Measurements from ENCODE around the gene NAA80. TPM values are rescaled to one million over a fixed set of nuclear protein-coding genes. Genes with fewer than 3 reads are reported as not detected.
A peak's percentile ranks its signal among the peaks of the same experiment; 100 is the strongest.
"Not testable (repeated sequence)": the region's sequence is repeated elsewhere in the genome, so short reads cannot be mapped to it uniquely, and the experiment has no call there.

The NAA80 gene
- polyA plus RNA-seq, 1 donor: 9.6 TPM

DNA sequence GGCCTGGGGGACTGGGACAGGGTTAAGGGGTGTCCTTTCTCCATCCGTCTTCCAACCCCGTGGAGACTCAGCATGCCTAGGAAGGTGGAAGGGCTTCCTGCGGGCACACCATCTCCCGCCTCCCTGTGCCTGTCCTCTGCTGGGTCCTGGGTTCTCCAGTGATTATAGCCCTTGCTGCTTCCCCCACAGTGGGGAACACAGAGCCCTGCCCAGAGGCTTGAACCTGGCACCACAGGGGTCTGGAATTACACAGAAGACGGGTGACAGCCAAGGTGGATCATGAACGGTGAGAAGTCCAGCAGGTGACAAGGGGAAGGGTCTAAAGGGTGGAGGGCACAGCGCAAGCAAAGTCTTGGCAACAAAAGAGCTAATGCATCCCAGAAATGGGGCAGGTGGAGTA, 36.4 kb downstream of the NAA80 start:
- DNase-seq: no peak
- WGBS (ENCODE audit: insufficient coverage, low lambda C conversion rate): no CpG with 5 or more reads among the region's 7 CpGs
- Histone ChIP-seq H3K4me1 (ENCODE audit: control insufficient read depth, insufficient read depth, low read length) (peaks cover 62% of the 10 kb centered on the region), H3K36me3 (ENCODE audit: control insufficient read depth, insufficient read depth, low read length) (peaks cover 13% of the 10 kb centered on the region), H3K27ac (ENCODE audit: low read length) (no peak overlapping the region), H3K9me3 (ENCODE audit: control insufficient read depth, low read depth, low read length) (peaks cover 4% of the 10 kb centered on the region), H3K4me3 (ENCODE audit: low read length) (no peak overlapping the region), H3K27me3 (ENCODE audit: control insufficient read depth, insufficient read depth, low read length) (no peaks in the 10 kb centered on the region)

DNA sequence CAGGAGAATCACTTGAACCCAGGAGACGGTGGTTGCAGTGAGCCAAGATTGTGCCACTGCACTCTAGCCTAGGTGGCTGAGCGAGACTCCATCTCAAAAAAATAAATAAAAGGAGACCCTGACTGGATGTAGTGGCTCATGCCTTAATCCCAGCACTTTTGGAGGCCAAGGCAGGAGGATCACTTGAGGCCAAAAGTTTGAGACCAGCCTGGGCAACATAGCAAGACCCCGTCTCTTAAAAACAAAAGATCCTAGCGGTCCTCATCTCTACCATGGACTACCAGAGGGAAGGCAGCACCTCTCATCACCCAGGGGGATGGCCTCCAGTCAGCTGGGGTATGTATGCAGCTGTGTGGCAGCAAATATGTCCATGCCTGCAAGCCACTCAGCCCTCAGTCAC, 37.0 kb downstream of the NAA80 start:
- peaks cover 57% of the 10 kb centered on the region for H3K4me1 ChIP-seq (ENCODE audit: control insufficient read depth, insufficient read depth, low read length)
- peaks cover 18% of the 10 kb centered on the region for H3K36me3 ChIP-seq (ENCODE audit: control insufficient read depth, insufficient read depth, low read length)
- H3K9me3 ChIP-seq (ENCODE audit: control insufficient read depth, low read depth, low read length): peaks cover 10% of the 10 kb centered on the region
- no CpG with 5 or more reads among the region's 4 CpGs for WGBS (ENCODE audit: insufficient coverage, low lambda C conversion rate)
- H3K27ac ChIP-seq (ENCODE audit: low read length); DNase-seq; H3K4me3 ChIP-seq (ENCODE audit: low read length); H3K27me3 ChIP-seq (ENCODE audit: control insufficient read depth, insufficient read depth, low read length): not testable (repeated sequence)

DNA sequence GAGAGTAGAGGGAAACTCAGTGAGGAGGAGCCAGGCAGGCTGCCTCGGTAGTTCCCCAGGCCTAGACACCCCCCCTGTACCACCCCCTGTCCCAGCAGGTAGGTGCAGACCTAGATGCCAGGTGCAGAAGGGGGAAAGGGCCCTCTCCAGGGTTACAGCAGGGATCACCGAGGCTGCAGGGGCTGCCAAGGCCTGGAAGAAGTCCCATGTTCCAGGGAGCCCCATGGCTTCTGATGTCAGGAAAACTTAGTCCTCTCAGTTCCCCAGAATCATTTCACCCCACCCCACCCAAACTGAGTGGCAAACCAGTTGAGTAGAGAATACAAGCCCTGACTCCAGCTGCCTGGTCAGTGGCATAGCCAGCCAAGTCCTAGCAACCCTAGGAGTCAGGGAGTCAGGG, 37.7 kb downstream of the NAA80 start:
- WGBS (ENCODE audit: insufficient coverage, low lambda C conversion rate): no CpG with 5 or more reads among the region's 2 CpGs
- H3K27ac ChIP-seq (ENCODE audit: low read length): peak overlapping the region; percentile 91
- no peaks in the 10 kb centered on the region for H3K27me3 ChIP-seq (ENCODE audit: control insufficient read depth, insufficient read depth, low read length)
- H3K4me3 ChIP-seq (ENCODE audit: low read length): no peak overlapping the region
- H3K36me3 ChIP-seq (ENCODE audit: control insufficient read depth, insufficient read depth, low read length): peaks cover 25% of the 10 kb centered on the region
- peaks cover 50% of the 10 kb centered on the region for H3K4me1 ChIP-seq (ENCODE audit: control insufficient read depth, insufficient read depth, low read length)
- H3K9me3 ChIP-seq (ENCODE audit: control insufficient read depth, low read depth, low read length): peaks cover 11% of the 10 kb centered on the region
- DNase-seq: no peak

DNA sequence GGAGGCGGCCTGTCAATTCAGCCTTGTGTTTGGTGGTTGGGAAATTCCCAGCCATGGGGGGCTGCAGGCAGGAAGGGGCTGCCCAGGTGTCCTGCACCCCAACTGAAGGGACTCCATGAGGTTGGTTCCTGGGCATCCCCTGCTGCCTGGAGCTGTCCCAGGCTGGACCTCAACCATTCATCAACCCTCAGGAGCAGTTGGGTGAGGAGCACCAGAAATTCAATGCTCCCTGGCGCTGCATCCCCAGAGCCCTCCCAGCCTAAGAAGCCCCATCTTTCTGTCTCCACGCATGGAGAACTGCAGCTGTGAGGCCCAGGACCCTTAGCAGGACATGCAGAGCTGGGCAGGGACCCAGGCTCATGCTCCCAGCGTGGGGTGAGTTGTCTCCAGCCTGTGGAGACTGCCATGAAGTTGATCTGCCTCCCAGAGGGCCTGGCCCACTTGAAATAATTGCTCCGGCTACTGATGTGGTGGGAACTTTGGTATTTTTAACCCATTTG, 38.2 kb downstream of the NAA80 start:
- WGBS (ENCODE audit: insufficient coverage, low lambda C conversion rate): no CpG with 5 or more reads among the region's 5 CpGs
- no peak for DNase-seq
- peaks cover 11% of the 10 kb centered on the region for H3K9me3 ChIP-seq (ENCODE audit: control insufficient read depth, low read depth, low read length)
- peak overlapping the region; percentile 73 for H3K4me3 ChIP-seq (ENCODE audit: low read length)
- H3K27me3 ChIP-seq (ENCODE audit: control insufficient read depth, insufficient read depth, low read length): no peaks in the 10 kb centered on the region
- H3K36me3 ChIP-seq (ENCODE audit: control insufficient read depth, insufficient read depth, low read length): peaks cover 30% of the 10 kb centered on the region
- H3K4me1 ChIP-seq (ENCODE audit: control insufficient read depth, insufficient read depth, low read length): peaks cover 45% of the 10 kb centered on the region
- H3K27ac ChIP-seq (ENCODE audit: low read length): peak overlapping the region; percentile 91

DNA sequence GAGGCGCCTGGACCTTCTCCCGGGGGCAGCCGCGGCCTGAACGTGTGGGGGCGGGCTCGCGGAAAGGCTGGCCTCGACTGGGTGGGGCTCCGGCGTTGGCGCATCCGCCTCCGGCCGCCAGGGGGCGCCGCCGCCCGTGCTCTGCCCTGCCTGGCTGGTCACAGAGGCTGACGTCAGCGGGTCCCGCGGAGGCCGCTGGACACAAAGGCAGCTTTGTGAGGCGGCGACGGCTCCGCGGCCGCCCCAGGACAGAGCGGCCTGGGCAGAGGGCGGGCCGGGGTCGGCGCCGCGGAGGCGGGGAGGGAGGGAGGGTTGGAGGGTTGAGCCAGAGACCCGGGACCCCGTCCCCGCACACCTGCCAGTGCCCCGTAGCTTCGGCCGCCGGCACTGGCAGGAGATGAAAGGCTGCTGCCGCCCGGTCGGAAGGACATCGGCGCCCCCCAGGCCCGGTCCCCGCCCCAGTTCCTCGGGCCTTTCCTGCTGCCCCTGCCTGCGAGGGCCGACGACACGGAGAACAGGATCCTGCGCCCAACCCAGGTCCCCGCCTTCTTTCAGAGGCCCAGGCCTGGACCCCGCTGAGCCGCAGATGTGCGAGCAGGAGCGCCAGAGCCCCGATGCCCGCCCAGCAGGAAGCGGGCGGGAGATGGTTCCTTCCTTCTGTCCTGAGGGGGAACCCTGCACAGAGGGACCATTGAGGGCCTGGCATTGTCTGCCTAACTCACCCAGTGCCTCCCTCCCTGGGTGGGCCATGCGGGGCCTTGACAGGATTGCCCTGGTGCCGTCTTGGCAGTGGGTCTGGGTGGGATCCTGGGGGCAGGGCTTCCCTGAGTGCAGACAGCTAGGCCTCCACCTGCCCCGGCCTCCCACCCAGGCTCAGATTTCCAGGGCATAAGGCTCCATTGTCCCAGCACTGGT, 38.9 kb downstream of the NAA80 start:
- Histone ChIP-seq H3K9me3 (ENCODE audit: control insufficient read depth, low read depth, low read length) (peaks cover 11% of the 10 kb centered on the region), H3K4me1 (ENCODE audit: control insufficient read depth, insufficient read depth, low read length) (peaks cover 38% of the 10 kb centered on the region), H3K4me3 (ENCODE audit: low read length) (peak overlapping the region; percentile 73), H3K36me3 (ENCODE audit: control insufficient read depth, insufficient read depth, low read length) (peaks cover 36% of the 10 kb centered on the region), H3K27me3 (ENCODE audit: control insufficient read depth, insufficient read depth, low read length) (no peaks in the 10 kb centered on the region), H3K27ac (ENCODE audit: low read length) (peak overlapping the region; percentile 91)
- no CpG with 5 or more reads among the region's 70 CpGs for WGBS (ENCODE audit: insufficient coverage, low lambda C conversion rate)
- DNase-seq: peak; percentile 94

DNA sequence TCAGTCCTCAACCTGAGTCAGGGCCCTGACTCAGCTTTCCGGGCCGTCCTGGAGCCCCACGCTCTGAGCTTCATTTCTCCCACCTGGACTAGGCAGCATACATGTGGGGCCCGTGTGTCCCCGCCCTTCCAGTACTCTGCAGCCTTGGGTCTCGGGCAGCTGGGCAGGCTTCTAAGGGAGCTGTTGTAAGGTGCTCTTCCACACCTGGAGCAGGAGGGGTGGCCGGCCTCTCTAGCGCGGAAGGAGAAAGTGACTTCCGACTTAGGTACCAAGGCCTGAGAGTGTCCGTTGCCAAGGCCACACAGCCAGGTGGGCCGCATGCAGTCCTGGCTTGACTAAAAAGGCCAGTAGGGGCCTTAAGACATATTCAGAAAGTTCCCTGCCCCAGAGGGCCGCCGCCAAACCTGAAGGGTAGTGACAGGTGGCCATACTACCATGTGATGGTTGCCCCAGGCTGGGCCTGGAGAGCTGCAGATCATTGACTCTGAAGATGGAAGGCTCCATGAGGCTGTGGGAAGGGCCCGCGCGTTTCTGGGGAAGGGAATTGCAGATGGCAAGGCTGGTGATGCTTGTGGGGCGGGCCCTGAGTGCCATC, 39.7 kb downstream of the NAA80 start:
- no peak for DNase-seq
- Histone ChIP-seq H3K27me3 (ENCODE audit: control insufficient read depth, insufficient read depth, low read length) (no peaks in the 10 kb centered on the region), H3K4me3 (ENCODE audit: low read length) (no peak overlapping the region), H3K4me1 (ENCODE audit: control insufficient read depth, insufficient read depth, low read length) (peaks cover 30% of the 10 kb centered on the region), H3K9me3 (ENCODE audit: control insufficient read depth, low read depth, low read length) (peaks cover 11% of the 10 kb centered on the region), H3K36me3 (ENCODE audit: control insufficient read depth, insufficient read depth, low read length) (peaks cover 44% of the 10 kb centered on the region), H3K27ac (ENCODE audit: low read length) (peak overlapping the region; percentile 46)
- no CpG with 5 or more reads among the region's 18 CpGs for WGBS (ENCODE audit: insufficient coverage, low lambda C conversion rate)

DNA sequence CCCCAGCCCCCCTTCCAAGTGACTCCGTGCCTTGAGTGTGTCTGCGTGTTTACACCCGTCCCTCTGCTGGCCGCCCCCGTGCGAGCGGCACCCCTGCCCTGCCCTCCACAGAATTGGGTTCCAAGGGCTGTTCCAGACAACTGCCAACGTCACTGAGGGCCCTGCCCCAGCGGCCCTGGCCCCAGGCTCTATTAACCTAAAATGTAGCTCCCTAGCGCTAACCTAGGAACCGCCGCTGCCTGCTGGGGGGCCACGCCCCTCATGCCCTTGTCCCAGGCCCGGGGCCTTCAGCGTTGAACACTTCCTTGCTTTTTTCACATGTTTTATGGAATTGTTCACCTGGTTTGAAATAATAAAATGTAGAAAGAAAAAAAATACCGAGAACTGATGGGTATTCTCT, 40.2 kb downstream of the NAA80 start:
- Histone ChIP-seq H3K27me3 (ENCODE audit: control insufficient read depth, insufficient read depth, low read length) (no peaks in the 10 kb centered on the region), H3K4me3 (ENCODE audit: low read length) (no peak overlapping the region), H3K36me3 (ENCODE audit: control insufficient read depth, insufficient read depth, low read length) (peaks cover 49% of the 10 kb centered on the region), H3K9me3 (ENCODE audit: control insufficient read depth, low read depth, low read length) (peaks cover 11% of the 10 kb centered on the region), H3K4me1 (ENCODE audit: control insufficient read depth, insufficient read depth, low read length) (peaks cover 25% of the 10 kb centered on the region), H3K27ac (ENCODE audit: low read length) (peak overlapping the region; percentile 25)
- 65% methylated on average over 2 of the region's 16 CpGs for WGBS (ENCODE audit: insufficient coverage, low lambda C conversion rate)
- DNase-seq: no peak

DNA sequence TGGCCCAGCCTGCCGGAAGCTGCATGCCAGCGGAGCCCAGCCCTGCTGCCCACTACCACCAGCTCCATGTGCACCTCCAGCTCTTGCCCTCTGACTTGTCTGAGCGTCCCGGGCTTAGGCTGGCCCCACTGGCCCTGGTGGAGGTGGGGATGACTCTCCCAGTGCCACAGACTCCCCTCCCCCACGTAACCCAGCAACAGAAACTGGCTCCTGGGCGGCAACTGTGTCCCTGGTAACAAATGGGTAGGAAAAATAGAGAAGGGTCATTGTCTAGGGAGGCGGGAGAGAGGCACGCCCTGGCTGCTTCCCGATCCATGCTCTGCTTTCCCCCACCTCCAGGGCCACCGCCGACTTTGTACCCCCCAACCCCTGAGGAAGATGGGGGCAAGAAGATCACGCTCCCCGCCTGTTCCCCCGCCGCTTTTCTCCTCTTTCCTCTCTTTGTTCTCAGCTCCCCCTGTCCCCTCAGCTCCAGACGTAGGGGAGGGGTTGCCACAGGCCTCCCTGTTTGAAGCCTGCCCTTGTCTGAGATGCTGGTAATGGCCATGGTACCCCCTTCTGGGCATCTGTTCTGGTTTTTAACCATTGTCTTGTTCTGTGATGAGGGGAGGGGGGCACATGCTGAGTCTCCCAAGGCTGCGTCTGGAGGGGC, 41.0 kb downstream of the NAA80 start:
- H3K4me3 ChIP-seq (ENCODE audit: low read length): no peak overlapping the region
- peaks cover 52% of the 10 kb centered on the region for H3K36me3 ChIP-seq (ENCODE audit: control insufficient read depth, insufficient read depth, low read length)
- H3K27ac ChIP-seq (ENCODE audit: low read length): no peak overlapping the region
- DNase-seq: no peak
- WGBS (ENCODE audit: insufficient coverage, low lambda C conversion rate): 80% methylated on average over 2 of the region's 17 CpGs
- H3K27me3 ChIP-seq (ENCODE audit: control insufficient read depth, insufficient read depth, low read length): no peaks in the 10 kb centered on the region
- peaks cover 22% of the 10 kb centered on the region for H3K4me1 ChIP-seq (ENCODE audit: control insufficient read depth, insufficient read depth, low read length)
- H3K9me3 ChIP-seq (ENCODE audit: control insufficient read depth, low read depth, low read length): peaks cover 11% of the 10 kb centered on the region

DNA sequence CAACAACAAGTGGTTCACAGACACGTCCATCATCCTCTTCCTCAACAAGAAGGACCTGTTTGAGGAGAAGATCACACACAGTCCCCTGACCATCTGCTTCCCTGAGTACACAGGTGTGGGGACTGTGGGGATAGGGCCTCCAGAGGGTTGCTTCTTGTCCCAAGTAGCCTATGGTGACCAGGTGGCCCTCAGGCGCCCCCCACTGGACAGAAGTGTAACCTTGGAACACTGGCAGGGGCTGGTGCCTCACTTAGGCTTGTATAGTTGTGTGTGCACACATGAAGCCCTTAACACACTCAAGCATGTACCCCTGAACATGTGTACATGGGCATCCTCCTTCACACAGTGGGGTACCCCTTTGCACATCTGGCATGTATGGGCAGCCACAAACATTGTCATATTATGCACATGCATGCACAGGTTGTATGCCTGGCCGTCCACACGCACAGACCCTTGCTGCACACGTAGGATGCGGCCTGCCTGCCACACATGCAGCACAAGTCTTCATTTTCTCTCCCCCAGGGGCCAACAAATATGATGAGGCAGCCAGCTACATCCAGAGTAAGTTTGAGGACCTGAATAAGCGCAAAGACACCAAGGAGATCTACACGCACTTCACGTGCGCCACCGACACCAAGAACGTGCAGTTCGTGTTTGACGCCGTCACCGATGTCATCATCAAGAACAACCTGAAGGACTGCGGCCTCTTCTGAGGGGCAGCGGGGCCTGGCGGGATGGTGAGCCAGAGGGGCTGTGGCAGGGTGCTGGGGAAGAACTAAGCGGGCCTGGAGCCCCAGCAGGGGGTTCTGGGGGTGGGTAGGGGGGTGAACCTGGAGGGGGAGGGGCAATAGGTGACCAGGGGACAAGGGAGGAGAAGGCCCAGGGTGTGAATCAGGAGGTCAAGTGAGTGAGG, 42.0 kb downstream of the NAA80 start:
- Histone ChIP-seq H3K4me3 (ENCODE audit: low read length) (no peak overlapping the region), H3K9me3 (ENCODE audit: control insufficient read depth, low read depth, low read length) (peaks cover 11% of the 10 kb centered on the region), H3K27ac (ENCODE audit: low read length) (no peak overlapping the region), H3K4me1 (ENCODE audit: control insufficient read depth, insufficient read depth, low read length) (peaks cover 22% of the 10 kb centered on the region), H3K36me3 (ENCODE audit: control insufficient read depth, insufficient read depth, low read length) (peaks cover 61% of the 10 kb centered on the region), H3K27me3 (ENCODE audit: control insufficient read depth, insufficient read depth, low read length) (no peaks in the 10 kb centered on the region)
- no peak for DNase-seq
- WGBS (ENCODE audit: insufficient coverage, low lambda C conversion rate): no CpG with 5 or more reads among the region's 20 CpGs
